Stimulated activated CD4-positive, alpha-beta T cell treated with anti-CD3 and anti-CD28 coated beads, Interleukin-2, amount 100 ng/mL, for 24 hours (primary cell): ENCODE data around the gene FBXL7.

Experiments used
- DNase-seq, 2 donors: peaks; one replicate each; pipeline ENCODE4 v3.0.0-alpha.2; 2020

The FBXL7 gene

DNA sequence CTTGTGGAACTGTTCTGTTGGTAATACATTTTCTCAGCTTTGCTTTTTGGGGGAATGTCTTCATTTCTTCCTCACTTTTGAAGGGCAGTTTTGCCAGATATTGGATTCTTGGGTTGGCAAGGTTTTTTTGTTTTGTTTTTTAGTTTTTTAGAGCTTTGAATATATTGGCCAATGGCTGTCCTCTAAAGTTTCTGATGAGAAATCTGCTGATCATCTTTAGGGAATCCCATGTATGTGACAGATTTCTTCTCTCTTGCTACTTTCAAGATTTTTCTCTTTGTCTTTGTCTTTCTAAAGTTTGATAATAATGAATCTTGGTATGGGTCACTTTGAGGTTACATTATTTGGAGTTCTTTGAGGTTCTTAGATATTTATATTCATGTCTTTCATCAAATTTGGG is 227.4 kb downstream of the FBXL7 start:
- DNase-seq = no peak

- DNase-seq = no peak
Measured at GRCh38 chr5:15728811-15729210, 228.8 kb downstream of the FBXL7 start.

- no peak for DNase-seq
Measured at GRCh38 chr5:15731699-15732098, 231.7 kb downstream of the FBXL7 start.

- no peak for DNase-seq
Measured at GRCh38 chr5:15734058-15734457, 234.1 kb downstream of the FBXL7 start.

GRCh38 chr5:15737036-15737821 is 237.2 kb downstream of the FBXL7 start:
- DNase-seq = no peak

GRCh38 chr5:15737871-15738664 is 238.1 kb downstream of the FBXL7 start:
- DNase-seq = no peak

DNA sequence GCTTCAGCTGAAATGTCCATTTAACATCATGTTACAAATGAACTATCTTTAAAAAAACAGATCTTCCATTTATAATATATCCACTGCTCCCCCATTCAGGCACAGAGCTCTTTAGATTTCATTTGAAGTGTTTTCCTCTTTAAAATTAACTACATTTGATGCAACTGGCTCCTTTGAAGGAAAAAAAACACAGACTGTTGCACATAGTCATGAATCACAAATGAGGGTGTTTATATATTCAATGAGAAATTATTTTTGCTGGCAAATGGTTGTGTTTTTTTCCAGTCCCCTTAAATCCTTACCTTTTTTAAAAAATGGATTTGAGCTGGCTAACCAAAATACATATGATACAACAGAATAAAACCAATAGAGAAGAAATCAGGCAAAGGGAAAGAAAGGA is 240.4 kb downstream of the FBXL7 start:
- no peak for DNase-seq

DNA sequence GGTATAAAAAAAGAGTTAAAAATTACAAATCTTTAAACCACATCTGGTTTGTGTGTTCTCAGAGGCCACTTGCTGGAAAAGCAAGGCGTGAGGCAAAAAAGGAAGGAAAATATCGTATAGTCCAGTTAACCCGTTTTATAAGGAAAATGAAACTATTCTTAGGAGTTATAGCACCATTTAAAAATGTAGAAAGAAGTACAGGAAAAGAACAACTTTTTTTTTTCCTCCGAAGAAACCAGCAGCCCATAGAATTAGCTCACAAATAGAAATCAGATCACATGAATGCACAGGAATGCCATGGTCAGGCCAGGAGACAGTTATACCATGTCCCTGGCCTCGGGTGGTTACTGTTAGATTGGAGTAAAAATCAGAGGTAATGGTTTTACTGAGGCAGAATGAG is 241.6 kb downstream of the FBXL7 start:
- DNase-seq = no peak

- no peak for DNase-seq
Measured at GRCh38 chr5:15746833-15747232, 246.9 kb downstream of the FBXL7 start.

DNA sequence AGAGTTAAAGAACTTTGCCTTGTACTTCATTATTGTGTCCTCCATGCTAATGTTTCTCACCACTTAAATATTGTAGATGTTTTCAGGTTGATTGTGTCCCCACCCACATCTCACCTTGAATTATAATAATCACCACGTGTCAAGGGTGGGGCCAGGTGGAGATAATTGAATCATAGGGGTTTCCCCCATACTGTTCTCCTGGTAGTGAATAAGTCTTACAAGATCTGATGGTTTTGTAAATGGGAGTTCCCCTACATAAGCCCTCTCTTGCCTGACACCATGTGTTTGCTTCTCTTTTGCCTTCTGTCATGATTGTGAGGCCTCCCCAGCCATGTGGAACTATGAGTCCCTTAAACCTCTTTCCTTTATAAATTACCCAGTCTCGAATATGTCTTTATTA is 248.3 kb downstream of the FBXL7 start:
- DNase-seq = no peak

DNA sequence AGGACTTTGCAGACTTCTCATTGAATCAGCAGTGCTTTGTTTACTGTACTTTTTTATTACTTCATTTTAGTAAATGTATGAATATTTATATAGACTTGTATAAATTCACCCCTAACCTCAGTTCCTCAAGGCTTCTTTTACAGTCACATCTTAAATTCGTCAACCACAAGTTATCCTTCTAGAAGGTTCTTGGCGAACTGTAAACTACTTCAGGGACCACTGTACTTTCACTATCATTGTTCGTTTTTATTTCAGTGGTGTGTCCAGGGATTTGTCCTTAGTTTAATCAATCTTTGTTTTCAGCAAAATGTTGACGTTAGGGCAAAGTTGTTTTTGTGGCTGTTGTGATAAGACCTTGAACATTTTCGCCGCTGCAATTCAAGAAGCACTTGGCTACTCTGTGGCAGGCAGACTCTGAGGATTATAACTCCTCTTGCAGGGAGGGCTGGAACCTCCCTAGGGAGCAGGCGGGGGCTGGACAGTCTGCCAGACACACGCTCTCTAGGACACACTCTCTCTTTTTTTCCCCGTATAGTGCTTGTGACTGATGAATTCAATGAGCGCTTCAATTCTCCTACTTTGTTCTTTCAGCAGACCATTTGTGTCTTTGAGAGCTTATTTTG is 252.8 kb downstream of the FBXL7 start:
- DNase-seq = no peak

DNA sequence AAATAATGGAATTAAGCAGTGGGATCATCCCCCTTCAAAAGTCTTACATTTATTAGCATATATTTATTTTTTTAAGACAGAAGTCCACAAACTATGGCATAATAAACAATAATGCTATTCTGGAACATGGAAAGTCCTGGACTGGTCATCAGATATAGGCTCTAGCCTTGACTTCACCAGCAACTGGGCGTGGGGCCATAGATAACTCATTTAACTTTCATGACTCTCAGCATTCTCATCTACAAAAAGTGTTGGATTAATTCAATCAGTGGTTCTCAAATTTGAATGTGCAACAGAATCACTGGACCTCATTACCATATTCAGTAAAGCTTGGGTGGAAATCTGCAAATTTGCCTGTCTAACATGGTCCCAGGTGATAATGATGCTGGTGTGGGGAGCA is 253.8 kb downstream of the FBXL7 start:
- DNase-seq = no peak

DNA sequence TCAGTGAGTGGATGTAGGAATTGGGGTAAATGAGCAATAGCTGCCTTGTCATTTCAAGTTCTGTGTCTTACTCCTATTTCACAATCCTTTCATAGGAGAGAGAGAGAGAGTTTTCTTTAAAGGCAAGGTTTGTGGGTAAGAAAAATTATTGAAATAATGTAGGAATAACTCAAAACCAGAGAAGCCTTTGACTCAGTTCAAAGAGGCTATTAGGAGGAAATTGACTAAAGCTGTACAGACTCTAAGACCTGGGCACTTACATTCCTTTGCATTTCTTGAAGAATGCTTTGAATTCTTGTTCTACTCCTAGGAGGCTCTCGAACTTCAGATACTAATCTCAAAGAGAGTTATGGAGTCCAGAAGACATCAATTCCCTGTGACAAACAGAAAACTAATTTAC is 257.1 kb downstream of the FBXL7 start:
- DNase-seq = no peak

DNA sequence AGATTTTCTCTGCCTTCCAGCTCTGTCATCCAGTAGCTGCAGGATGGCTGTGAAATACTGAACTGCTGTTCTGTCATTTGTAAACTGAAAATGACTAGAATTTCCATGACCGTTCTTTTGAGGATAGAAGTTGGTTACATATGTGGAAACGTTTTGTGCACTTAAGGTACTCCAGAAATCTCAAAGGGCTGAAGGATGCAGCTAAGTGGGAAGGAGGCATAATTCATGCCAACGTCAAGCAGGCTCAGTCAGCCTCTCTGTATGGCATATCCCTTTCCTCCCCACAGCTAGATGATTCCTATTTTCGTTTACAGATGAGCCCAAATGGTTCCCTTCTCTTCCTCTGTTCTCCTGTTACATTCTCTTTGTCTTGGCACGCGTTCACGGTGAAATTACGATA is 257.6 kb downstream of the FBXL7 start:
- DNase-seq = no peak

DNA sequence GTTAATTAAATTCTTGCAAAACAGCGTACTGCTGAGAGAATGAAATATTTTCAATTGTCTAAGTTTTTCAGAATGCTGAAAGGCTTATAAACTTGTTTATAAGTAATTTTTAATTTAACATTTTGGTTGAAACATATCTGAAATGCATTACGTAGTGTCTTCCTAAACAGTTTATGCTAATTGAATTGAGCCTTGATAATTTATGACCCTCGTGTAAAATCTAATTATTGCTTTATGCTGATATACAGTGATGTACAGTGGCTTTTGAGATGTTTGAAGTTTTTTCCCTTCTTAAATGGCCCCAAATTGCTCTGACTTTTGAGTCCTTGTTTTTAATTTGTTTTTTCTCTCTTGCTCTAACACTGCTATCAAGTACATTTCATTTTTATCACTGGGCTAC is 262.7 kb downstream of the FBXL7 start:
- no peak for DNase-seq

- no peak for DNase-seq
Measured at GRCh38 chr5:15763754-15764153, 263.8 kb downstream of the FBXL7 start.

GRCh38 chr5:15768936-15769335 is 269.0 kb downstream of the FBXL7 start:
- no peak for DNase-seq

- DNase-seq = no peak
Measured at GRCh38 chr5:15772131-15772530, 272.2 kb downstream of the FBXL7 start.

- DNase-seq = no peak
Measured at GRCh38 chr5:15774632-15775031, 274.7 kb downstream of the FBXL7 start.

- DNase-seq = no peak
Measured at GRCh38 chr5:15776346-15776745, 276.4 kb downstream of the FBXL7 start.

GRCh38 chr5:15783734-15784133 is 283.8 kb downstream of the FBXL7 start:
- DNase-seq = no peak

DNA sequence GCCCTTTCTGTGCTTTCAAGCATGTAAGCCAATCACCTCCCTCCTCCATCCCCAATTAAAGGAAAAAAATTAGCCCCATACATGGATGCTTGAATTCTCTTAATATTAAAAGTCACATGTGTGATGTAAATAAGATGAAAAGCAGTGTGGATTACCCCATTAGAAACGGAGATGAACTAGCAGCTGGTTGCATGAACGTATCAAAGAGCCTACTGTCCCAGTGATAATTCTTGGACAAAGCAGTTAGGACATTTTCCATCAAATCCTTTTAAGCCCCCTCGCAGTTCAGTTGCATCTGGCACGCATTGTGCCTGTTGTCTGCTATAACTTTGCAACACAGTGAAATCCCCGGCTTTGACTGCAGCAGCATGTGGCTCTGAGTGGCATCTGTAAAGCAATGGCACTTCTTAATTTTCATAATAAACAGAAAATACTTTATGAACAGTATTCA is 285.6 kb downstream of the FBXL7 start:
- no peak for DNase-seq

DNA sequence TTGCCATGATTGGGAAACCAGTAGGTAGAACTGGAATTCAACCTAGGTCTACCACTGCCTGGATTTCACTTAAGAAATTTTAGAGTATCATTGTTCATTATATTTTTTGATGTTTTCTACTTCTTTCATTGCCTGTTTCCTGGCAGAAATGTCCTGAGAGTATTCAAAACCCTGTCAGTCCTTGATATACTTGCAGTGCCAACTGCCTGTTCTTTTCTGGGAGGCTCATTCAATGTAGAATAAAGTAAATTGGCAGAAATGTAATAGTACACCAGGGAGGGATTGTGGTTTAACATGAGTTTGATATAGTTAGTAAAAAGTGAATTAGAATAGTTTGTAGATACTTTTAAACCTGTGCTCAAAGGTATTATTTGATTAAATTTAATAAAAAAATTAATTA is 286.3 kb downstream of the FBXL7 start:
- DNase-seq = no peak

DNA sequence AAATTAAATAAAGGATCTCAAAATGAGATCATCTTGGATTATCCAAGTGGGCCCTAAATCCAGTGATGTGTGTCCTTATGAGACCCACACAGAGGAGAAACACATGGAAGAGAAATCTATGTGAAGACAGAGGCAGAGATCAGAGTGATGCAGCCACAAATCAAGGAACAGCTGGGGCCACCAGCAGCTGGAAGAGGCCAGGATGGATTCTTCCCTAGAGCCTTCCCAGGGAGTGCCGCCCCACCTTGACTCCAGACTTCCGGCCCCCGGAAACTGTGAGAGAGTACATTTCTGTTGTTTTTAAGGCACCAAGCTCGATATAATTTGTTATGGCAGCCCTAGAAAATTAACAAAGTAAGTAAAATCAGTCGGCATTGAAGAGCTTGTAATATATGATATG is 286.9 kb downstream of the FBXL7 start:
- DNase-seq = no peak
